Right cardiac atrium (tissue), 5 donors: ENCODE results near the gene CROCC2. TPM values are rescaled to one million over a fixed set of nuclear protein-coding genes. Genes with fewer than 3 reads are reported as not detected.

Source experiments
- ATAC-seq, 2 donors: fragments of 200-7000 bp; cut with Tn5 transposase; one replicate each; pipeline versions ENCODE4 v1.8.0 to v1.9.1; 2020; ENCODE audit warnings: moderate library complexity in 2 of 2, mild to moderate bottlenecking in 1 of 2
- DNase-seq, 3 donors: peaks; one replicate each; pipeline ENCODE4 v3.0.0-alpha.2; 2020
- H3K27ac ChIP-seq: one replicate; pipeline ENCODE4 v1.5.1; 2013; ENCODE audit warnings: mild to moderate bottlenecking, low read length, control low read depth, moderate library complexity
- H3K27me3 ChIP-seq: one replicate; pipeline ENCODE4 v1.6.1; 2013; ENCODE audit not compliant: control insufficient read depth, insufficient read depth
- H3K4me1 ChIP-seq: one replicate; pipeline ENCODE4 v1.6.1; 2013; ENCODE audit warnings: low read length; ENCODE audit not compliant: control insufficient read depth, insufficient read depth
- H3K4me3 ChIP-seq: one replicate; pipeline ENCODE4 v1.5.1; 2013; ENCODE audit warnings: low read length, control low read depth
- H3K9me3 ChIP-seq: one replicate; pipeline ENCODE4 v1.6.1; 2013; ENCODE audit warnings: low read length; ENCODE audit not compliant: control insufficient read depth
- WGBS: extraction: QIAGEN DNeasy Blood & Tissue Kit; methylation state at CpG from one replicate; pipeline ENCODE4 v1.1.7; 2013; 5-methylcytosine and 5-hydroxymethylcytosine counted together
- intact Hi-C, 4 donors: fragments of 100-400 bp; cut with DNase I; formaldehyde crosslinking; loops; one replicate each; pipeline versions ENCODE4 v1.11.0 to v1.14.0; 2022 to 2023
- long read RNA-seq, 4 donors: library from polyadenylated mRNA; unstranded; transcript quantifications; one replicate each; pipeline ENCODE4 v2.0.0, GENCODE V29; 2020 to 2021
- polyA plus RNA-seq: library from polyadenylated mRNA; stranded (reverse); fragments of 200-250 nt; gene quantifications from one replicate; pipeline ENCODE4 v1.2.3, GENCODE V29; 2013
- total RNA-seq, 4 donors: library from RNA; stranded (reverse); fragmentation: NEBNext Ultra II Directional; extraction: Animal tissue kit (Norgen Biotek cat#: 25700); gene quantifications; one replicate each; pipeline ENCODE4 v1.2.1, GENCODE V29; 2021
- donor health status: healthy with polysubstance abuse.
- donor health status: DM: no; HTN: yes; CAD: no.
- donor health status: DM: no; HTN: no; CAD: no.
- donor health status: DM: no; HTN: yes; CAD: no; lungs with severe emphysema.
- donor health status: DM: yes; HTN: yes; CAD: no.

Gene CROCC2
- total RNA-seq, result under 1 TPM in 1 of 4 donors, not detected in 3; 0.03 TPM
- not detected for polyA plus RNA-seq
- long read RNA-seq, donor 1, result 0 reads
- long read RNA-seq, donor 2, result 0 reads
- long read RNA-seq, donor 3, result 0 reads
- long read RNA-seq, donor 4, result 0 reads

DNA sequence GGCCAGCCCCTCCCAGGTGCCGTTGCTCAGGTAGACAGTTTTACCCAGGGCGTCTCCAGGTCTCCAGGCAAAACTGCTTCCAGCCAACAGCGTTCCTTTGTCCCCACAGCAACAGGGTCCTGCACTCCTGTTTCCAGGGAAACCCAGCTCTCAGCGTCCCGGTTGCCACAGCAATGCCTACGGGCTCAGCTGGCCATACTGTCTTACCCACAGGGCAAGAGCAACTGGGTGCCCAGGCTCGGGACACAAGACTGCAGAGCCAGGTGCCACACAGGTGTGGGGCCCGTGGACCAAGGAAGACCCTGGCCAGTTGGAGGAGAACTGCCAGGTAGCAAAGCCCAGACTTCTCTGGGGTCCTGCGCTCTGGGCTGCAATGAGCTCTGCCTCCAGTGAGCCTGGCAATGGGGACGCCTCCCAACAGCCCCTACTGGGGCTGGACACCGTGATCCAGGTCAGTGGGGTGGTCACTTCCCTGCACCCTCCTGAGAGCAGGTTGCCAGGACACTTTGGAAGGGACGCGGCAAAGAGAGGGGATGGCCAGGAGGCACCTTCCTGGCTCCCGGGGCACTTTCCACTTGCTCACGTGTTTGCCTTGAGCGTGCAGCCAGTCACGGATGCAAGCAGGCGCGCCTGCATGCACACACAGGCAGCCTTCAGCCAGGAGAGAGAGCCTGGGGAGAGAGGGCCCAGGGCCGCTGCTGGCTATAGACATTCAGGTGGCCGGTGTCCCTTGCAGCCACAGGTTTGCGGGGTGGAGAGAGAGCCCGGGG lies at the start of gene CROCC2:
Gene CROCC2 (plus strand): TSS at position 196 of the 770 bp plus-strand sequence. CDS start 178 bp downstream, at position 374.
- no peak within 1 kb of the TSS for H3K27ac ChIP-seq
- intact Hi-C loops, result no loop called here
- no peaks in the 10 kb centered on the region for H3K4me1 ChIP-seq
- no peaks in the 10 kb centered on the region for H3K9me3 ChIP-seq
- no peak within 1 kb of the TSS for H3K4me3 ChIP-seq
- WGBS, result 64% methylated on average over 23 of the region's 23 CpGs
- DNase-seq, result peak; percentile 9 to 32 (median 20)
- ATAC-seq, result no peak
- H3K27me3 ChIP-seq, result no peaks in the 10 kb centered on the region

DNA sequence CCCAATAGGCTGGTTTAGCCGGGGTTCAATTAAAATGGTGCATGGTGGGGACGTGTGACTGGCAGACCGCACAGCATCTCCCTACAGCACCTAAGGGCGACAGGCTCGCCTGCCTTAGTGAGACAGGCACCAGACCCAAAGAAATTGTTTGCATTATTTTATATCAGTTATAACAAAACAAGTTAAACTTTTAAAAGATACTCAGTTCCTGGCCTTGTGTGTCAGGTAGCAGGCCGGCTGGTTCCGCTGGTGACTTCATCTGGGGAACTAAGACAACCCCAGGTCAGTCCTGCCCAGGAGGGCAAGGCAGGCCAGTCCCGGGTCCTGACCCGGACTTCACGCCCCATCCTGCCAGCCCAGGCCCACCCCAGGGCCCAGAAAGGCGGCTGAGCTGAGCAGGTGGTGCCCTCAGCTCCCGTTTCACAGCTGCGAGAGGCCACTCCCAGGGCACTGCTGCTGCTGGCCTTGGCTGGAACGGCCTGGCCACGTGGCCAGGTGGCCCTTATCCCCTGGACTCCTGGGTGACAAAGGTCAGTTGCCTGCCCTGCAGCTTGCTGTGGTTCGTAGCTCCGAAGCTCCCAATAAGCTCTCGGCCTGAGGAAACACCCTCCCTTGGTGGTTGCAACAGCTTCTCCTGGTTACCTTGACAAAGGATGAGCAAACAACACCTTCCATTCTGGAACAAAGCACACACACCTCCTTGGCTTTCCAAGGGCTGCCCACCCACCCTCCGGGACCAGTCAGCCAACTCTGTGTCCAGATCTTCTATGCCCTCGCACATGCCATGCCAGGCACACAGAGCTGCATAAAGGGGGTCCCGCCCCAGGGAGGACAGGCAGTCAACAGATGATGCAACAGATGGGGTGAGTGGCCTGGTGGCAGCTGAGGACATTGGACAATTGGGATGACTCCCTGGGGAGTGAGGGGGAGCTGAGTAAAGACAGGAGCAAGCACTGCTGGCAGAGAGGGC lies 48.8 kb upstream of the CROCC2 start:
- WGBS, result 80% methylated on average over 21 of the region's 21 CpGs
- no peaks in the 10 kb centered on the region for H3K4me1 ChIP-seq
- H3K4me3 ChIP-seq, result no peak overlapping the region
- ATAC-seq (no peak), DNase-seq (peak in 1 of 3 donors; percentile 39)
- intact Hi-C loops, result loop anchor here in 1 of 4 donors (10.0 kb wide), 2 partner anchors 127 to 357 kb away; no protein-coding TSS in a partner anchor
- no peaks in the 10 kb centered on the region for H3K27me3 ChIP-seq
- H3K27ac ChIP-seq, result no peak overlapping the region
- H3K9me3 ChIP-seq, result no peaks in the 10 kb centered on the region

DNA sequence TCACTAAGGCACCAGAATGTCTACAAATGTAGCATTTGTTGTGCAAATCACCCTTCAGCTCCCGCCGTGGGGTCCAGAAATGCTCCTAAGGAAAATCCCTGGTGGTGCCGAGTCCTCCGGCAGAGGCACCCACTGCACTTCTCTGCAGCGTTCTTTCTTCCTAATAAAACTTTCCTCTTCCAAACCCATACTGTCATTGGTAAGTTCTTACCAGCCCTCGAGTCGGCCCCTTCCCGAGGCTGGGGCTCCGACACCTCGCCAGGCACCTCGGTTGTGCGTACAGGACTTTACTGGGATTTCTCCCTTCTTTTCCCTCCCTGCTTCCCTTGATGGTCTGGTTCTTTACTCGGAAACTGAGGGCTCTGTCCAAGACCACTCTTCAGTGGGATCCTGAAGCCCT lies 47.8 kb upstream of the CROCC2 start:
- intact Hi-C loops, result loop anchor here in 1 of 4 donors (10.0 kb wide), 2 partner anchors 126 to 356 kb away; no protein-coding TSS in a partner anchor
- Histone ChIP-seq H3K27me3 (no peaks in the 10 kb centered on the region), H3K9me3 (no peaks in the 10 kb centered on the region), H3K27ac (no peak overlapping the region), H3K4me1 (no peaks in the 10 kb centered on the region), H3K4me3 (no peak overlapping the region)
- DNase-seq, result no peak
- 81% methylated on average over 13 of the region's 13 CpGs for WGBS
- no peak for ATAC-seq

GRCh38 chr2:240858871-240859270 lies 47.3 kb upstream of the CROCC2 start:
- no peak overlapping the region for H3K27ac ChIP-seq
- no peaks in the 10 kb centered on the region for H3K4me1 ChIP-seq
- H3K4me3 ChIP-seq, result no peak overlapping the region
- intact Hi-C loops, result loop anchor here in 1 of 4 donors (10.0 kb wide), 2 partner anchors 126 to 356 kb away; no protein-coding TSS in a partner anchor
- DNase-seq, result peak in 1 of 3 donors; percentile 31
- no peaks in the 10 kb centered on the region for H3K9me3 ChIP-seq
- no peaks in the 10 kb centered on the region for H3K27me3 ChIP-seq
- WGBS, result 87% methylated on average over 10 of the region's 10 CpGs
- no peak for ATAC-seq

DNA sequence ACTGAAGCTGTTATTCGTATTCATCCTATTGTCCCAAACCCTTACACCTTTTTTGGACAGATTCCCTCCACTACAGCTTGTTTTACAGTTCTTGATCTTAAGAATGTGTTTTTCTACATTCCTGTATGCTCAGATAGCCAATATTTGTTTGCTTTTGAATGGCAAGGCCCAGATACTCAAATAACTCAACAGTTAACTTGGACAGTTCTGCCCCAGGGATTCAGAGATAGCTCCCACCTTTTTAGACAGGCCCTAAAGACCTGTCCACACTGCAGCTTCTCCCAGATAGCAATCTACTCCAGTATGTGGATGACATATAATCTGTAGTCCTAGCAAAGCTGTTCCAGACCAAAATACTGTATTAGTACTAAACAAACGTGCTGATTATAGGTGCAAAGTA lies 44.6 kb upstream of the CROCC2 start:
- Histone ChIP-seq H3K9me3 (no peaks in the 10 kb centered on the region), H3K27ac (no peak overlapping the region), H3K4me1 (no peaks in the 10 kb centered on the region), H3K4me3 (no peak overlapping the region), H3K27me3 (no peaks in the 10 kb centered on the region)
- WGBS, result 86% methylated on average over 2 of the region's 2 CpGs
- no peak for DNase-seq
- intact Hi-C loops, result loop anchor here in 1 of 4 donors (10.0 kb wide), 1 partner anchor 203 kb away; no protein-coding TSS in a partner anchor
- no peak for ATAC-seq

- Histone ChIP-seq H3K9me3 (no peaks in the 10 kb centered on the region), H3K4me3 (no peak overlapping the region), H3K4me1 (no peaks in the 10 kb centered on the region), H3K27me3 (no peaks in the 10 kb centered on the region), H3K27ac (no peak overlapping the region)
- intact Hi-C loops, result loop anchor here in 1 of 4 donors (10.0 kb wide), 1 partner anchor 200 kb away; no protein-coding TSS in a partner anchor
- 76% methylated on average over 3 of the region's 3 CpGs for WGBS
- DNase-seq (no peak), ATAC-seq (no peak)
Measured at GRCh38 chr2:240864475-240864874, 41.7 kb upstream of the CROCC2 start.

DNA sequence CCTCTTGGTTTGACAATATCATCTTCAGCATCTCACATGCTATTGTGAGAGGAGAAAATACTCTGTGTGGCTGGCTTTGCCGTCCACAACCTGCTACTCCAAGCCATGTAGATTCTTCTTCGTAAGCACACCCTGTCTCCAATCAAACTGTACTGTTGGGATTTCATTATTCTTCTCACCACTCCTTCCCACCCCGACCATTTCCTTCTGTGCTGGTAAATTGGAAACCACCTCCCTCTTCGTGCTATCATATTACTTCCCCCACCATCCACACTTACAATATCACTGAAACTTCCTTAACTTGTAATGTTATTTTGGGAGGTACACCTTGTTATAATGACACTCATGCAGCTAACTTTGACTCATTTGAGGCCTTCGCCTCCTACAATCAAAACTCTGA lies 40.7 kb upstream of the CROCC2 start:
- no peak for DNase-seq
- no peaks in the 10 kb centered on the region for H3K27me3 ChIP-seq
- H3K9me3 ChIP-seq, result no peaks in the 10 kb centered on the region
- no peak overlapping the region for H3K27ac ChIP-seq
- WGBS, result 73% methylated on average over 5 of the region's 5 CpGs
- no peak overlapping the region for H3K4me3 ChIP-seq
- intact Hi-C loops, result loop anchor here in 1 of 4 donors (10.0 kb wide), 1 partner anchor 199 kb away; no protein-coding TSS in a partner anchor
- ATAC-seq, result no peak
- no peaks in the 10 kb centered on the region for H3K4me1 ChIP-seq

DNA sequence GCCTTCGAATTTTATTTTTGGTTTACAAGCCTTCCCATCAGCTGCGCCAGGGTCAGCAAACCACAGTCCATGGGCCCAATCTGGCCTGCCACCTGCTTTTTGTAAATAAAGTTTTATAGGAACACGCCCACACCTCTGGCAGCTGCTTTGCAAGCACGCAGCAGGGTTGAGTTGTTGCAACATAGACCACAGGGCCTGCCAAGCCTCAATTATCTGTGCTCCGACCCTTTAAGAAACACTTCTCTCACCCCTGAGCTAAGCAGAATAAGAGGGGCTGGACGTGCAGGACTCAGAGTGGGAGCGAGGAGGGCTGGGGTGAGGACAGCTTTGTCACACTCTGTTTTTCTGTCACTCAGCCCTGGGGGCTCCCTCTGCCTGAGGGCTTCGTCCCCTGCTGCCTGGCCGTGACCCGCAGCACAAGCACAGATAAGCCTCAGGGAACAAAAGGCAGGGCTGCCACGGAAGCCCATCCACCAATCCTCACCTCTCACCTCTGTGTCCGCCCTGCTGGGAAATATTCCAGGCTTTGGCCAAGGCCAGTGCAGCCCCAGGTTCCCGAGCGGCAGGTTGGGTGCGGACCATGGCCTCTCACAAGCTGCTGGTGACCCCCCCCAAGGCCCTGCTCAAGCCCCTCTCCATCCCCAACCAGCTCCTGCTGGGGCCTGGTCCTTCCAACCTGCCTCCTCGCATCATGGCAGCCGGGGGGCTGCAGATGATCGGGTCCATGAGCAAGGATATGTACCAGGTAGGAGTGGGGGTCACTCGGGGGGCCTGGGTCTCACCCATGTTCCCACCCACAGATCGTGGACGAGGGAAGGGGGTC lies 37.6 kb upstream of the CROCC2 start, which contains the start of gene AGXT:
Gene AGXT (plus strand): TSS at position 539 of the 823 bp plus-strand sequence. CDS start 42 bp downstream, at position 581.
- DNase-seq, result no peak
- no peaks in the 10 kb centered on the region for H3K9me3 ChIP-seq
- H3K27ac ChIP-seq, result no peak within 1 kb of the TSS
- intact Hi-C loops, result loop anchor here in 1 of 4 donors (10.0 kb wide), 1 partner anchor 196 kb away; no protein-coding TSS in a partner anchor
- no peaks in the 10 kb centered on the region for H3K27me3 ChIP-seq
- H3K4me1 ChIP-seq, result no peaks in the 10 kb centered on the region
- 67% methylated on average over 21 of the region's 21 CpGs for WGBS
- H3K4me3 ChIP-seq, result no peak within 1 kb of the TSS
- no peak for ATAC-seq

GRCh38 chr2:240869109-240869955 lies 36.8 kb upstream of the CROCC2 start:
- ATAC-seq (no peak), DNase-seq (peak in 1 of 3 donors; percentile 28)
- intact Hi-C loops, result loop anchor here in 1 of 4 donors (10.0 kb wide), 1 partner anchor 195 kb away; no protein-coding TSS in a partner anchor
- no peaks in the 10 kb centered on the region for H3K27me3 ChIP-seq
- no peaks in the 10 kb centered on the region for H3K9me3 ChIP-seq
- H3K4me1 ChIP-seq, result no peaks in the 10 kb centered on the region
- H3K4me3 ChIP-seq, result no peak overlapping the region
- no peak overlapping the region for H3K27ac ChIP-seq
- 87% methylated on average over 25 of the region's 25 CpGs for WGBS
